ENCODE data around the gene MAP4. TPM values are rescaled to one million over a fixed set of nuclear protein-coding genes. Genes with fewer than 3 reads are reported as not detected.
"Not testable (repeated sequence)": the region's sequence is repeated elsewhere in the genome, so short reads cannot be mapped to it uniquely, and the experiment has no call there.

Gene MAP4
- total RNA-seq, 1 experiment from 2014 or later: 140 TPM

DNA sequence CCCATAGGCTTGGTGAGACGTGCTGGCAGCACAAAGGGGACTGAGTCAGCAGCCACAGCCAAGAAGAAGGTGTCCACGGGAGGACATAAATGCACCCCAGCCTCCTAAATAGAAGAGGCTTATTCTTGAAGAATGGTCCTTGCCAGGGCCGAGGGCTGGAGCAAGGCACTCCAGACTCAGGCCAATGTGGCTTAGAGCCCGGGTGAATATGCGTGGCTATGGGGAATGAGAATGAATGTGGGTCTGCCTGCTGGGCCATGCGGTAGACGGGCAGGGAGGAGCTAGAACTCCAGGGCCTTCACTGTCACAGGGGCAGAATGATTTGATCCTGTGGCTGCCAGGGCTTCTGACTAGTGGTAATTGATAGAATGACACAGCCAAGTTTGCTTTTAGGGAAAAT lies 179.2 kb downstream of the MAP4 start:
- H4K5ac ChIP-seq (ENCODE audit: insufficient read length, low read depth, low read length): no peak overlapping the region
- WGBS (ENCODE audit: extremely low coverage, insufficient read length, low lambda C conversion rate): no CpG with 5 or more reads among the region's 7 CpGs

DNA sequence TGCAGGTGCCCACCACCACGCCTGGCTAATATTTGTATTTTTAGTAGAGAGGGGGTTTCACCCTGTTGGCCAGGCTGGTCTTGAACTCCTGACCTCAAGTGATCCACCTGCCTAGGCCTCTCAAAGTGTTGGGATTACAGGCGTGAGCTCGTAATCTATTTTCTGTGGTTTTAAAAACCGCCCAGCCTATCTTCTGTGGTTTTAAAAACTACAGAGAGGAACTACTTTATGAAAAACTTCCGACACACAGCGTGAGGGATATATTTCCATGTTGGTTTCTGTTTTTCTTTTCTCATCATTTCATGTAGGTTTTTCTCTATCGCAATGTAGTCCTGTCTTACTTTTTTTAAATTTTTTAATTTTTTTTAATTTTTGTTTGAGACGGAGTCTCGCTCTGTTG lies 186.7 kb downstream of the MAP4 start:
- not testable (repeated sequence) for H3K4ac ChIP-seq (ENCODE audit: low read depth, low read length)

More for the DNA sequence above, 179.2 kb downstream of the MAP4 start:
- Histone ChIP-seq H3K9me3 (ENCODE audit: control insufficient read depth, low read depth, low read length) (no peaks in the 10 kb centered on the region), H2BK15ac (ENCODE audit: low read depth, low read length) (no peak overlapping the region), H3K14ac (ENCODE audit: insufficient read depth, low read length) (no peak overlapping the region), H2BK5ac (ENCODE audit: insufficient read length, low read length) (no peak overlapping the region), H3K9ac (ENCODE audit: extremely low read depth, insufficient read length, low read length) (no peak overlapping the region), H3K27ac (ENCODE audit: insufficient read length, low read depth, low read length) (no peak overlapping the region), H2BK20ac (ENCODE audit: low read depth, low read length, poor library complexity, severe bottlenecking) (no peak overlapping the region), H2BK12ac (ENCODE audit: insufficient read length, low read depth, low read length) (no peak overlapping the region), H3K56ac (ENCODE audit: insufficient read length, low read depth, low read length) (no peak overlapping the region), H2BK120ac (ENCODE audit: low read depth, low read length, poor library complexity, severe bottlenecking) (no peak overlapping the region), H4K20me1 (ENCODE audit: control insufficient read depth, insufficient read depth, insufficient read length) (no peaks in the 10 kb centered on the region), H2AK5ac (ENCODE audit: insufficient read length, low read length) (no peak overlapping the region), H3K27me3 (ENCODE audit: insufficient read depth, low read length) (no peaks in the 10 kb centered on the region), H3K23me2 (ENCODE audit: insufficient read length, low read depth, low read length, poor library complexity, severe bottlenecking) (no peaks in the 10 kb centered on the region), H4K91ac (ENCODE audit: insufficient read length, low read depth, low read length) (no peak overlapping the region), H3T11ph (ENCODE audit: low read length) (no peak overlapping the region), H3K79me1 (ENCODE audit: insufficient read depth, low read depth, low read length, poor library complexity, severe bottlenecking) (peaks cover 2% of the 10 kb centered on the region), H3K4ac (ENCODE audit: low read depth, low read length) (no peak overlapping the region), H3K4me2 (ENCODE audit: insufficient read depth, insufficient read length, low read length) (no peak overlapping the region), H3K79me2 (ENCODE audit: insufficient read depth, low read length) (no peaks in the 10 kb centered on the region), H2AFZ (ENCODE audit: low read length) (no peak overlapping the region), H3K23ac (ENCODE audit: insufficient read length, low read depth, low read length) (no peak overlapping the region), H3K4me1 (ENCODE audit: insufficient read depth, low read length) (peaks cover 13% of the 10 kb centered on the region; the same call in 1 of the 2 replicates), H4K8ac (replicated peaks; ENCODE audit: insufficient read length, low read depth, low read length) (no peak overlapping the region), H3K18ac (ENCODE audit: insufficient read length, low read depth, low read length) (no peak overlapping the region)
- no peaks in the 10 kb centered on the region; the same call in 1 of the 2 replicates for H3K27me3 Mint-ChIP-seq (ENCODE audit: low read depth)
- peaks cover 29 to 39% of the 10 kb centered on the region in 2 experiments for H3K4me1 Mint-ChIP-seq
- peaks cover 56 to 81% (median 78%) of the 10 kb centered on the region in 3 experiments; a peak in 6 of 7 replicates for H3K36me3 Mint-ChIP-seq (ENCODE audit: insufficient read depth in 1 of 3, low read depth in 3 of 3)
- H3K4me3 Mint-ChIP-seq: no peak overlapping the region
- TF ChIP-seq, protein P1, sequence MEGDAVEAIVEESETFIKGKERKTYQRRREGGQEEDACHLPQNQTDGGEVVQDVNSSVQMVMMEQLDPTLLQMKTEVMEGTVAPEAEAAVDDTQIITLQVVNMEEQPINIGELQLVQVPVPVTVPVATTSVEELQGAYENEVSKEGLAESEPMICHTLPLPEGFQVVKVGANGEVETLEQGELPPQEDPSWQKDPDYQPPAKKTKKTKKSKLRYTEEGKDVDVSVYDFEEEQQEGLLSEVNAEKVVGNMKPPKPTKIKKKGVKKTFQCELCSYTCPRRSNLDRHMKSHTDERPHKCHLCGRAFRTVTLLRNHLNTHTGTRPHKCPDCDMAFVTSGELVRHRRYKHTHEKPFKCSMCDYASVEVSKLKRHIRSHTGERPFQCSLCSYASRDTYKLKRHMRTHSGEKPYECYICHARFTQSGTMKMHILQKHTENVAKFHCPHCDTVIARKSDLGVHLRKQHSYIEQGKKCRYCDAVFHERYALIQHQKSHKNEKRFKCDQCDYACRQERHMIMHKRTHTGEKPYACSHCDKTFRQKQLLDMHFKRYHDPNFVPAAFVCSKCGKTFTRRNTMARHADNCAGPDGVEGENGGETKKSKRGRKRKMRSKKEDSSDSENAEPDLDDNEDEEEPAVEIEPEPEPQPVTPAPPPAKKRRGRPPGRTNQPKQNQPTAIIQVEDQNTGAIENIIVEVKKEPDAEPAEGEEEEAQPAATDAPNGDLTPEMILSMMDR (conservative IDR thresholded peaks at IDR 0.05): no peak
- peak; percentile 42 for DNase-seq
- H3K9me3 Mint-ChIP-seq: no peaks in the 10 kb centered on the region
- peak overlapping the region in 1 of 3 experiments; percentile 93; a peak in 4 of 7 replicates for H3K27ac Mint-ChIP-seq

More for the DNA sequence above, 186.7 kb downstream of the MAP4 start:
- no CpG with 5 or more reads among the region's 9 CpGs for WGBS (ENCODE audit: extremely low coverage, insufficient read length, low lambda C conversion rate)
- not testable (repeated sequence) for H4K20me1 ChIP-seq (ENCODE audit: control insufficient read depth, insufficient read depth, insufficient read length); H3K27me3 Mint-ChIP-seq (ENCODE audit: low read depth); H2AK5ac ChIP-seq (ENCODE audit: insufficient read length, low read length); H2BK120ac ChIP-seq (ENCODE audit: low read depth, low read length, poor library complexity, severe bottlenecking); H4K5ac ChIP-seq (ENCODE audit: insufficient read length, low read depth, low read length); H2BK15ac ChIP-seq (ENCODE audit: low read depth, low read length); H3K14ac ChIP-seq (ENCODE audit: insufficient read depth, low read length); H3K9me3 Mint-ChIP-seq; H2BK5ac ChIP-seq (ENCODE audit: insufficient read length, low read length); H3K27ac Mint-ChIP-seq; H3K18ac ChIP-seq (ENCODE audit: insufficient read length, low read depth, low read length); H3K56ac ChIP-seq (ENCODE audit: insufficient read length, low read depth, low read length); H4K91ac ChIP-seq (ENCODE audit: insufficient read length, low read depth, low read length); H2BK12ac ChIP-seq (ENCODE audit: insufficient read length, low read depth, low read length); H3K4me3 Mint-ChIP-seq; H2BK20ac ChIP-seq (ENCODE audit: low read depth, low read length, poor library complexity, severe bottlenecking); H3K9ac ChIP-seq (ENCODE audit: extremely low read depth, insufficient read length, low read length); H3K79me1 ChIP-seq (ENCODE audit: insufficient read depth, low read depth, low read length, poor library complexity, severe bottlenecking); H3K4me1 ChIP-seq (ENCODE audit: insufficient read depth, low read length); H3T11ph ChIP-seq (ENCODE audit: low read length); DNase-seq; H3K23ac ChIP-seq (ENCODE audit: insufficient read length, low read depth, low read length); H3K27me3 ChIP-seq (ENCODE audit: insufficient read depth, low read length); H4K8ac ChIP-seq (replicated peaks; ENCODE audit: insufficient read length, low read depth, low read length); H3K23me2 ChIP-seq (ENCODE audit: insufficient read length, low read depth, low read length, poor library complexity, severe bottlenecking); H2AFZ ChIP-seq (ENCODE audit: low read length); H3K4me2 ChIP-seq (ENCODE audit: insufficient read depth, insufficient read length, low read length); H3K9me3 ChIP-seq (ENCODE audit: control insufficient read depth, low read depth, low read length); H3K27ac ChIP-seq (ENCODE audit: insufficient read length, low read depth, low read length)
- H3K79me2 ChIP-seq (ENCODE audit: insufficient read depth, low read length): peaks cover 13% of the 10 kb centered on the region; the same call in 1 of the 2 replicates
- Mint-ChIP-seq H3K36me3 (ENCODE audit: insufficient read depth in 1 of 3, low read depth in 3 of 3) (peaks cover 53 to 74% (median 69%) of the 10 kb centered on the region in 3 experiments), H3K4me1 (peaks cover 8 to 16% of the 10 kb centered on the region in 2 experiments)

Measured in H9 (cell line).